Stomach (tissue), 9 donors: ENCODE results near the gene DIAPH3. TPM values are rescaled to one million over a fixed set of nuclear protein-coding genes. Genes with fewer than 3 reads are reported as not detected.

Source experiments
- DNase-seq, 2 donors: peaks; one replicate each; pipeline versions ENCODE4 v3.0.0 to v3.0.0-alpha.2; 2013 to 2019
- H3K27ac ChIP-seq, 5 donors: fragments of 200-600 bp in 4 of 5; sonication (generic) in 4 of 5; one replicate each; pipeline ENCODE4 v1.5.1; 2013 to 2019; ENCODE audit warnings: mild to moderate bottlenecking in 1 of 5, moderate library complexity in 1 of 5
- H3K27me3 ChIP-seq, 3 donors: fragments of 200-600 bp; sonication (generic); one replicate each; pipeline ENCODE4 v1.5.1; 2017 to 2019; ENCODE audit warnings: mixed run types in 1 of 3
- H3K36me3 ChIP-seq, 4 donors: fragments of 200-600 bp; sonication (generic); 1 replicate in 3 of 4; 2 replicates in 1 of 4; pipeline ENCODE4 v1.5.1; 2016 to 2019
- H3K4me1 ChIP-seq, 4 donors: fragments of 200-600 bp; sonication (generic); one replicate each; pipeline ENCODE4 v1.5.1; 2016 to 2019
- H3K4me3 ChIP-seq, 4 donors: fragments of 200-600 bp; sonication (generic) in 3 of 4; one replicate each; pipeline ENCODE4 v1.5.1; 2016 to 2019; ENCODE audit warnings: mild to moderate bottlenecking in 1 of 4
- H3K9me3 ChIP-seq, 4 donors: fragments of 200-600 bp; sonication (generic); one replicate each; pipeline ENCODE4 v1.5.1; 2016 to 2019
- EP300 ChIP-seq: sonication (generic); formaldehyde crosslinking; IDR thresholded peaks from one replicate; pipeline ENCODE4 v1.6.1; 2017; ENCODE audit warnings: antibody characterized with exemption
- POLR2A ChIP-seq, 4 donors: fragments of 450-650 bp; IDR thresholded peaks; one replicate each; pipeline ENCODE4 v1.6.1; 2016; ENCODE audit warnings: antibody characterized with exemption in 4 of 4, control low read depth in 2 of 4, mild to moderate bottlenecking in 1 of 4, moderate library complexity in 1 of 4
- POLR2AphosphoS5 ChIP-seq, 3 donors: sonication (generic); formaldehyde crosslinking; IDR thresholded peaks; one replicate each; pipeline ENCODE4 v1.6.1; 2016; ENCODE audit warnings: antibody characterized with exemption in 3 of 3
- WGBS, 5 donors: extraction: QIAGEN DNeasy Blood & Tissue Kit in 3 of 5; methylation state at CpG; one replicate each; pipeline versions ENCODE4 v1.1.5 to v1.1.7; 2013 to 2018; 5-methylcytosine and 5-hydroxymethylcytosine counted together
- intact Hi-C: fragments of 100-400 bp; cut with DNase I; formaldehyde crosslinking; loops from one replicate; pipeline ENCODE4 v1.15.1; 2023; ENCODE audit warnings: low total_unique reads
- polyA plus RNA-seq, 3 donors: library from polyadenylated mRNA; stranded (reverse); fragments of 200-250 nt; gene quantifications; one replicate each; pipeline ENCODE4 v1.2.3, GENCODE V29; 2013
- total RNA-seq, 5 donors: library from RNA; depleted of rRNA; stranded (reverse); fragments of >200 nt; gene quantifications; one replicate each; pipeline versions ENCODE4 v1.1.0 to v1.2.3, GENCODE V29; 2014 to 2016
- TF ChIP-seq, protein P1 (sequence below), 7 experiments: fragments of 450-650 bp in 4 of 7; fragments of 200-600 bp in 3 of 7; sonication (generic) in 3 of 7; IDR thresholded peaks; one replicate each; pipeline ENCODE4 v1.5.1; 2016 to 2019; ENCODE audit warnings: antibody characterized with exemption in 7 of 7, control low read depth in 2 of 7, mild to moderate bottlenecking in 1 of 7
- donor health status: healthy with polysubstance abuse.
- donor health status: Bipolar disorder and iron deficiency.
- donor health status: healthy.

DIAPH3 gene
- total and polyA plus RNA-seq, 8 donors = 2.5 to 12.1 (median 4.6) TPM

DNA sequence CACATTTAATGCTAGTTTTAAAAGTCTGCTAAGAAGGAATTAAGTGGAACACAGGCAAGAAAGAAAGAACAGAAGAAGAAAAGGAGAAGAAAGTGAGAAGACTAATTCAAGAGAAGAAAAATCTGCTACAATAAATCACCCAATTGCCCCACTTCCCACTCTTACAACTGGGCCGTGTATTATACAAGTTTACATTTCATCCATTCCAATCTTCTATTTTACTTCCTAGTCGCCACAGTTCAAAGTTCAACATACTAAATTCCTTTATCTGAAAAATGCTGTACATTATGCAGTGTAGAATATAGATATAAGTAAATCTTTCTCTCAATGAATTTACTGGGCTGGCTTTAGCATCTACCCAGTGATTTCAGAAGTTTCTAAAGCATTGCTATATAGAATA is 328.2 kb downstream of the DIAPH3 start:
- TF ChIP-seq, protein P1, sequence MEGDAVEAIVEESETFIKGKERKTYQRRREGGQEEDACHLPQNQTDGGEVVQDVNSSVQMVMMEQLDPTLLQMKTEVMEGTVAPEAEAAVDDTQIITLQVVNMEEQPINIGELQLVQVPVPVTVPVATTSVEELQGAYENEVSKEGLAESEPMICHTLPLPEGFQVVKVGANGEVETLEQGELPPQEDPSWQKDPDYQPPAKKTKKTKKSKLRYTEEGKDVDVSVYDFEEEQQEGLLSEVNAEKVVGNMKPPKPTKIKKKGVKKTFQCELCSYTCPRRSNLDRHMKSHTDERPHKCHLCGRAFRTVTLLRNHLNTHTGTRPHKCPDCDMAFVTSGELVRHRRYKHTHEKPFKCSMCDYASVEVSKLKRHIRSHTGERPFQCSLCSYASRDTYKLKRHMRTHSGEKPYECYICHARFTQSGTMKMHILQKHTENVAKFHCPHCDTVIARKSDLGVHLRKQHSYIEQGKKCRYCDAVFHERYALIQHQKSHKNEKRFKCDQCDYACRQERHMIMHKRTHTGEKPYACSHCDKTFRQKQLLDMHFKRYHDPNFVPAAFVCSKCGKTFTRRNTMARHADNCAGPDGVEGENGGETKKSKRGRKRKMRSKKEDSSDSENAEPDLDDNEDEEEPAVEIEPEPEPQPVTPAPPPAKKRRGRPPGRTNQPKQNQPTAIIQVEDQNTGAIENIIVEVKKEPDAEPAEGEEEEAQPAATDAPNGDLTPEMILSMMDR (IDR thresholded peaks at IDR 0.05) = no peak
- TF ChIP-seq EP300 (no peak), POLR2AphosphoS5 (IDR thresholded peaks at IDR 0.05) (no peak), POLR2A (IDR thresholded peaks at IDR 0.05) (no peak)
- 32 to 44% (median 36%) methylated on average over 2 of the region's 2 CpGs for whole genome bisulfite sequencing, 5 donors
- Histone ChIP-seq H3K36me3 (no peaks in the 10 kb centered on the region), H3K4me1 (no peaks in the 10 kb centered on the region), H3K4me3 (no peak overlapping the region), H3K9me3 (no peaks in the 10 kb centered on the region), H3K27me3 (no peaks in the 10 kb centered on the region), H3K27ac (no peak overlapping the region)
- DNase-seq = no peak
- intact Hi-C loops = no loop called here

DNA sequence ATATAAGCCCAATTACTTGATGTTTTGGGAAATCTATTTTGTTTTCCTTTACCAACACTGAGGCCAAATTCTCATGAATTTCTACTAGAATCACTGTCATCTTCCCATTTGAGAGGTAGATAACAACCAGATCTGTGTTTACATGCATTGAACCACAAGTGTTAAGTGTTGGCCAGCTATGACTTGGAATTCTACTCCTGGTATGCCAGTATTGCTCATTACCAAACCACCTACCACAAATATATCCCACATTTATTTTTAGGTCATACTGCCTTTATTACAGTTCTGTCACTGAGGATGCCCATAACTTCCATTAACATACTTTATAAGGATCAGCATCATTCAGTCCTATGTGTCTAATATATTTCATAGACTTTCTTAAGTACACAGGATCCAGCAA is 328.9 kb downstream of the DIAPH3 start:
- Histone ChIP-seq H3K27ac (no peak overlapping the region), H3K27me3 (no peaks in the 10 kb centered on the region), H3K4me3 (no peak overlapping the region), H3K4me1 (no peaks in the 10 kb centered on the region), H3K9me3 (no peaks in the 10 kb centered on the region), H3K36me3 (no peaks in the 10 kb centered on the region)
- no peak for TF ChIP-seq EP300
- no peak for DNase-seq
- intact Hi-C loops = no loop called here

DNA sequence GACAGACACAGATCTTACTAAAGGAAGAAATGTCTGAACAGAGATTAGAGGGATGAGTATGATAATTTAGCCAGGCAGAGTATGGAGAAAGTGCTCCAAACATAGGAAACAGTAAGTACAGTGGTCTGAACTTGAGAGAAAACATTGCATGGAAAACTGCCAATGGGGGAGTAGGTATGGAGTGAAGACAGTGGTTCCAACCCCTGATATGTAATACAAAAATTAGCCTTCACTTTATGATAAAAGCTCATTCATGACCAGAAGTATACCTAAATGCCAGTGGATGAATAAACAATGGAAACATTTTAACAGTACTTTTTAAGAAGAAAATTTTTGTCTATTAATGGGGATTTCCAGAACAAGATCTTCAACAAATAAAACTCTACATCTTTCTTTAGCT is 334.0 kb downstream of the DIAPH3 start:
- Histone ChIP-seq H3K36me3 (no peaks in the 10 kb centered on the region), H3K4me3 (no peak overlapping the region), H3K27ac (no peak overlapping the region), H3K9me3 (no peaks in the 10 kb centered on the region), H3K4me1 (no peaks in the 10 kb centered on the region), H3K27me3 (no peaks in the 10 kb centered on the region)
- no peak for DNase-seq
- TF ChIP-seq POLR2A (IDR thresholded peaks at IDR 0.05) = no peak
- no peak for TF ChIP-seq POLR2AphosphoS5 (IDR thresholded peaks at IDR 0.05)
- TF ChIP-seq, protein P1 (IDR thresholded peaks at IDR 0.05) = no peak
- TF ChIP-seq EP300 = no peak
- intact Hi-C loops = no loop called here

DNA sequence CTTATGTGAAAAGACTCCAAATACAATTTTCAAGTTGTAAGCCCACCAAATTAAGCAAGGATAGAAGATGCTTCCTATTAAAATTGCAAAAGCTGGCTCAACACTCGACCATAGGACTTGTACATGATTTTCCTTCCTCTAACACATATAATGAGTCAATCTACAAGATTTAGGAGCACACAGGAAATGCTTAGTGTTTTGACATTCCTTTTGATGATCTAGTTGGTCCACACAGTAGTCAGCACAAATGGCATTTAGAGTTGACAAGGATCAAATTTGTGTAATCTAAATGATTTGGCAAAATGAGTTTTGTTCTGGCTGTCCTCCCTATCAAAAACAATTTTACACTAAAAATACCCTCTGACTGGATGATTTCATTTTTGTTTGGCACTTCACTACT is 340.2 kb downstream of the DIAPH3 start:
- no peak overlapping the region for H3K27ac ChIP-seq
- no peaks in the 10 kb centered on the region for H3K36me3 ChIP-seq
- no peaks in the 10 kb centered on the region for H3K4me1 ChIP-seq
- DNase-seq = no peak
- H3K27me3 ChIP-seq = no peaks in the 10 kb centered on the region
- intact Hi-C loops = no loop called here
- TF ChIP-seq POLR2AphosphoS5 (IDR thresholded peaks at IDR 0.05) (no peak), POLR2A (IDR thresholded peaks at IDR 0.05) (no peak), EP300 (no peak)
- TF ChIP-seq, protein P1 (IDR thresholded peaks at IDR 0.05) = no peak
- WGBS, 5 donors = 46 to 94% (median 75%) methylated on average over 1 of the region's 1 CpG
- no peaks in the 10 kb centered on the region for H3K9me3 ChIP-seq
- no peak overlapping the region for H3K4me3 ChIP-seq

DNA sequence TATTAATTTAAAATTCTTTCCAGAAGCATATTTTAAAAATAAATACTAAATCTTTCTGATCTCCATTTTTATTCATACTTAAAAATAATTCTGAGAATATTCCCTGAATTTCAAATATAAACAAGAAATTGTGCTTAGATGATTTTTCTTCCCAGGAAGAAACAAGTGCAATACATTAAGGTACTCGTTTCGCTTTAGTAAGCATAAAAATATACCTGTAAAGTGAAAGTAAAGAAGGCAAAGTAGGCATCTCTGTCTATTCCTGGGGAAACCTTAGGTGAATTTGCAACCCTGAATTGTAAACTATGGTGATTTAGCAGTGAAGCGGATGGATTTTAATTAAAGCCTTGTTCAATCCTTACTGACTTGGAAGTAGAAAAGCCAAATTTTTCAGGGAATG is 354.2 kb downstream of the DIAPH3 start:
- Histone ChIP-seq H3K9me3 (no peaks in the 10 kb centered on the region), H3K27ac (no peak overlapping the region), H3K4me3 (no peak overlapping the region), H3K36me3 (no peaks in the 10 kb centered on the region), H3K27me3 (no peaks in the 10 kb centered on the region), H3K4me1 (no peaks in the 10 kb centered on the region)
- intact Hi-C loops = no loop called here
- TF ChIP-seq POLR2A (IDR thresholded peaks at IDR 0.05) (no peak), EP300 (no peak), POLR2AphosphoS5 (IDR thresholded peaks at IDR 0.05) (no peak)
- TF ChIP-seq, protein P1 (IDR thresholded peaks at IDR 0.05) = no peak
- DNase-seq = no peak
- WGBS, 5 donors = 87 to 94% (median 91%) methylated on average over 3 of the region's 3 CpGs
